Lower lobe of right lung (tissue), 2 donors: ENCODE data around the gene ABCC3. TPM values are rescaled to one million over a fixed set of nuclear protein-coding genes. Genes with fewer than 3 reads are reported as not detected.

Experiments used
- ATAC-seq, 2 donors: fragments of 200-7000 bp; cut with Tn5 transposase; one replicate each; pipeline ENCODE4 v1.9.1; 2020 to 2022; ENCODE audit warnings: mild to moderate bottlenecking in 2 of 2, moderate library complexity in 2 of 2
- DNase-seq: peaks from one replicate; pipeline ENCODE4 v3.0.0-alpha.2; 2020
- H3K27ac ChIP-seq: fragments of 200-600 bp; one replicate; pipeline ENCODE4 v1.8.0; 2022
- H3K27me3 ChIP-seq: fragments of 200-600 bp; one replicate; pipeline ENCODE4 v1.8.0; 2022; ENCODE audit warnings: low read depth
- H3K36me3 ChIP-seq: fragments of 200-600 bp; one replicate; pipeline ENCODE4 v1.8.0; 2022; ENCODE audit warnings: mild to moderate bottlenecking
- H3K4me1 ChIP-seq: fragments of 200-600 bp; one replicate; pipeline ENCODE4 v1.8.0; 2022
- H3K4me3 ChIP-seq: fragments of 200-600 bp; one replicate; pipeline ENCODE4 v1.8.0; 2022; ENCODE audit warnings: mild to moderate bottlenecking
- H3K9me3 ChIP-seq: fragments of 200-600 bp; one replicate; pipeline ENCODE4 v1.8.0; 2022
- intact Hi-C: fragments of 100-400 bp; cut with DNase I; formaldehyde crosslinking; loops from one replicate; pipeline ENCODE4 v1.11.0; 2022
- total RNA-seq: library from RNA; stranded (reverse); fragmentation: NEBNext Ultra II Directional; extraction: Animal tissue kit (Norgen Biotek cat#: 25700); gene quantifications from one replicate; pipeline ENCODE4 v1.2.1, GENCODE V29; 2021
- TF ChIP-seq, protein P1 (sequence below): fragments of 200-600 bp; IDR thresholded peaks from one replicate; pipeline ENCODE4 v1.8.0; 2022; ENCODE audit warnings: antibody characterized with exemption, mild to moderate bottlenecking
- donor health status: DM: no; HTN: yes; CAD: no; lungs with severe emphysema.

The ABCC3 gene
- total RNA-seq, 1 donor from 2014 or later, result 41.7 TPM

GRCh38 chr17:50688245-50688644 is 53.6 kb downstream of the ABCC3 start:
- Histone ChIP-seq H3K4me3 (no peak overlapping the region), H3K4me1 (peaks cover 51% of the 10 kb centered on the region), H3K36me3 (peaks cover 15% of the 10 kb centered on the region), H3K27ac (no peak overlapping the region), H3K9me3 (no peaks in the 10 kb centered on the region), H3K27me3 (peaks cover 7% of the 10 kb centered on the region)
- TF ChIP-seq, protein P1, sequence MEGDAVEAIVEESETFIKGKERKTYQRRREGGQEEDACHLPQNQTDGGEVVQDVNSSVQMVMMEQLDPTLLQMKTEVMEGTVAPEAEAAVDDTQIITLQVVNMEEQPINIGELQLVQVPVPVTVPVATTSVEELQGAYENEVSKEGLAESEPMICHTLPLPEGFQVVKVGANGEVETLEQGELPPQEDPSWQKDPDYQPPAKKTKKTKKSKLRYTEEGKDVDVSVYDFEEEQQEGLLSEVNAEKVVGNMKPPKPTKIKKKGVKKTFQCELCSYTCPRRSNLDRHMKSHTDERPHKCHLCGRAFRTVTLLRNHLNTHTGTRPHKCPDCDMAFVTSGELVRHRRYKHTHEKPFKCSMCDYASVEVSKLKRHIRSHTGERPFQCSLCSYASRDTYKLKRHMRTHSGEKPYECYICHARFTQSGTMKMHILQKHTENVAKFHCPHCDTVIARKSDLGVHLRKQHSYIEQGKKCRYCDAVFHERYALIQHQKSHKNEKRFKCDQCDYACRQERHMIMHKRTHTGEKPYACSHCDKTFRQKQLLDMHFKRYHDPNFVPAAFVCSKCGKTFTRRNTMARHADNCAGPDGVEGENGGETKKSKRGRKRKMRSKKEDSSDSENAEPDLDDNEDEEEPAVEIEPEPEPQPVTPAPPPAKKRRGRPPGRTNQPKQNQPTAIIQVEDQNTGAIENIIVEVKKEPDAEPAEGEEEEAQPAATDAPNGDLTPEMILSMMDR, result no peak
- ATAC-seq, result no peak
- DNase-seq, result no peak
- intact Hi-C loops, result no loop called here

DNA sequence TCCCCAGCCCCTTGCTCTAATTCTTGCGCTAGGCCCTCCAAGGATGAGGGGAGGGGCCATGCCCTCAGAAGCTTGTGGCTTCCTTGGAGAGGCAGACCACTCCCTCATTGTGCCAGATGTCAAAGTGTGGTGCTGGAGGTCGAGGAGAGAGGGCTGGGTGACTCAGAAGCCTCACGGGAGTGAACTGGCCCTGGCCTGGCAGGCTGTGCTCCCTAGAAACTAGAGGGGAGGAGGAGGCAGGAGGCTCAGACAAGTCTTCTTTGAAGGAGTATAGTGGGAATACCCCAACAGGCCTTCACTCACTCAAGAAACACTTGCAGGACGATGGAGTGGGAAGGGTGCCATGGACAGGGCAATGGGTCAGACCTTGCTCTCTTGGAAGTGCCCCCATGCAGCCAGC is 54.6 kb downstream of the ABCC3 start:
- Histone ChIP-seq H3K27me3 (peaks cover 3% of the 10 kb centered on the region), H3K4me3 (no peak overlapping the region), H3K36me3 (peaks cover 25% of the 10 kb centered on the region), H3K27ac (no peak overlapping the region), H3K4me1 (peaks cover 57% of the 10 kb centered on the region), H3K9me3 (no peaks in the 10 kb centered on the region)
- TF ChIP-seq, protein P1, result no peak
- DNase-seq (no peak), ATAC-seq (no peak)
- intact Hi-C loops, result no loop called here

GRCh38 chr17:50689956-50690886 is 55.5 kb downstream of the ABCC3 start:
- TF ChIP-seq, protein P1, result no peak
- H3K27ac ChIP-seq, result no peak overlapping the region
- DNase-seq (no peak), ATAC-seq (no peak)
- no peaks in the 10 kb centered on the region for H3K27me3 ChIP-seq
- H3K36me3 ChIP-seq, result peaks cover 35% of the 10 kb centered on the region
- intact Hi-C loops, result loop anchor here (10.0 kb wide), 1 partner anchor 135 kb away; no protein-coding TSS in a partner anchor
- no peaks in the 10 kb centered on the region for H3K9me3 ChIP-seq
- peaks cover 67% of the 10 kb centered on the region for H3K4me1 ChIP-seq
- H3K4me3 ChIP-seq, result no peak overlapping the region

- ATAC-seq (no peak), DNase-seq (no peak)
- Histone ChIP-seq H3K9me3 (no peaks in the 10 kb centered on the region), H3K4me1 (peaks cover 68% of the 10 kb centered on the region), H3K27me3 (no peaks in the 10 kb centered on the region), H3K4me3 (no peak overlapping the region), H3K27ac (no peak overlapping the region), H3K36me3 (peaks cover 43% of the 10 kb centered on the region)
- TF ChIP-seq, protein P1, result no peak
- intact Hi-C loops, result loop anchor here (10.0 kb wide), 1 partner anchor 136 kb away; no protein-coding TSS in a partner anchor
These were observed 56.3 kb downstream of the ABCC3 start for GRCh38 chr17:50690887-50691549.

GRCh38 chr17:50691550-50692447 is 57.1 kb downstream of the ABCC3 start:
- intact Hi-C loops, result loop anchor here (10.0 kb wide), 1 partner anchor 137 kb away; no protein-coding TSS in a partner anchor
- H3K27ac ChIP-seq, result no peak overlapping the region
- peaks cover 51% of the 10 kb centered on the region for H3K36me3 ChIP-seq
- no peak for DNase-seq
- ATAC-seq, result peak; percentile 32 to 48
- H3K9me3 ChIP-seq, result no peaks in the 10 kb centered on the region
- H3K27me3 ChIP-seq, result no peaks in the 10 kb centered on the region
- H3K4me3 ChIP-seq, result no peak overlapping the region
- H3K4me1 ChIP-seq, result peaks cover 60% of the 10 kb centered on the region
- TF ChIP-seq, protein P1, result no peak
